HEK293T (cell line): ENCODE results near the gene AMN.

Experiments
- BHLHE40 ChIP-seq: fragments of 450-650 bp; IDR thresholded peaks from 2 replicates; pipeline ENCODE4 v1.6.1; 2016; ENCODE audit warnings: mild to moderate bottlenecking, moderate library complexity, borderline replicate concordance
- FOXA1 ChIP-seq: fragments of 450-650 bp; IDR thresholded peaks from 2 replicates; pipeline ENCODE4 v1.6.1; 2016; ENCODE audit warnings: mild to moderate bottlenecking
- FOXK2 ChIP-seq: fragments of 450-650 bp; IDR thresholded peaks from 2 replicates; pipeline ENCODE4 v1.6.1; 2016; ENCODE audit warnings: mild to moderate bottlenecking
- FOXM1 ChIP-seq: fragments of 450-650 bp; IDR thresholded peaks from 2 replicates; pipeline ENCODE4 v1.6.1; 2017; ENCODE audit warnings: mild to moderate bottlenecking, borderline replicate concordance
- HDGF ChIP-seq: fragments of 450-650 bp; IDR thresholded peaks from 2 replicates; pipeline ENCODE4 v1.6.1; 2017; ENCODE audit warnings: antibody characterized with exemption, borderline replicate concordance
- L3MBTL2 ChIP-seq: fragments of 450-650 bp; conservative IDR thresholded peaks from 2 replicates; pipeline ENCODE4 v1.6.1; 2016; ENCODE audit warnings: mild to moderate bottlenecking
- NFRKB ChIP-seq: fragments of 450-650 bp; IDR thresholded peaks from 2 replicates; pipeline ENCODE4 v1.6.1; 2016; ENCODE audit warnings: mild to moderate bottlenecking, moderate library complexity
- SP1 ChIP-seq: fragments of 450-650 bp; IDR thresholded peaks from 2 replicates; pipeline ENCODE4 v1.6.1; 2017
- SUZ12 ChIP-seq: fragments of 450-650 bp; IDR thresholded peaks from 2 replicates; pipeline ENCODE4 v1.6.1; 2016; ENCODE audit warnings: mild to moderate bottlenecking
- TARDBP ChIP-seq: fragments of 450-650 bp; IDR thresholded peaks from 2 replicates; pipeline ENCODE4 v1.6.1; 2016
- ZNF384 ChIP-seq: fragments of 450-650 bp; IDR thresholded peaks from 2 replicates; pipeline ENCODE4 v1.6.1; 2016

DNA sequence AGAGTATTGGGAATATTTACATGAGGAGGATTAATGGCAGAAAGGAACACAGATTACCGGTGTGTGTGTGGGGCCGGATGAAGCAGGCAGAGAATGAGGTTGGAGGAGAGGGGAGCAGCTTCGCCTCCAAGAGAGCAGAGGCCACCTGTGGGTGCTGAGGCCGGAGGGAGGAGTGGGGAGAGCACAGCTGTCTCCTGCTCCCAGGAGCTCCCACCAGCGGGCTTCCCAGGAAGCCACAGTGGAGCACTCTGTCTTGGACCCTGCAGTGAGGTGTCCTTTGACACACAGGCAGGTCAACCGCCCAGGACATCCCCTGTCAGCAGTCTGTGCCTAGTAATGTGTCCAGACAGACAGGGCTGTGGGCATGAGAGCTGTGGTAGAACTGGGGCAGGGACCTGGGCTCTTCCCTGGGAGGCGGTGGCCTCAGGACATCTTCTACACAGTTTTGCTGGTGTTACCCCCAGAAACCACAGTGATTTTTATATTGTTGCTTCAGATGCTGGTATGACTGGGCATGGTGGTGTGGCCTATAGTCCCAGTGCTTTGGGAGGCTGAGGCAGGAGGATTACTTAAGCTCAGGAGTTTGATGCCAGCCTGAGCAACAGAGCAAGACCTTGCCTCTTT is 18.5 kb upstream of the AMN start:
- TF ChIP-seq ZNF384 (no peak), NFRKB (no peak), FOXA1 (no peak), FOXM1 (no peak), BHLHE40 (no peak), SUZ12 (no peak), TARDBP (no peak), SP1 (no peak), HDGF (no peak), L3MBTL2 (no peak), FOXK2 (no peak)
